AML-193 (cell line): ENCODE data around the gene RAD9B.
A peak's percentile ranks its signal among the peaks of the same experiment; 100 is the strongest.
"Not testable (repeated sequence)": the region's sequence is repeated elsewhere in the genome, so short reads cannot be mapped to it uniquely, and the experiment has no call there.

Experiments used
- DNase-seq, 2 experiments: peaks; one replicate each; lab custom pipeline; 2025; lab: John Stamatoyannopoulos, UW

RAD9B gene

GRCh38 chr12:110501752-110502738 is at the start of gene RAD9B, which contains the start of gene VPS29:
RAD9B (plus strand) TSS chr12:110502331; CDS start chr12:110502338, 7 bp downstream.
VPS29 (minus strand) TSS chr12:110502111; CDS start chr12:110502051, 60 bp downstream.
- peak; percentile 98 to 99 for DNase-seq

GRCh38 chr12:110453569-110454296 is 48.4 kb upstream of the RAD9B start:
- no peak for DNase-seq

DNA sequence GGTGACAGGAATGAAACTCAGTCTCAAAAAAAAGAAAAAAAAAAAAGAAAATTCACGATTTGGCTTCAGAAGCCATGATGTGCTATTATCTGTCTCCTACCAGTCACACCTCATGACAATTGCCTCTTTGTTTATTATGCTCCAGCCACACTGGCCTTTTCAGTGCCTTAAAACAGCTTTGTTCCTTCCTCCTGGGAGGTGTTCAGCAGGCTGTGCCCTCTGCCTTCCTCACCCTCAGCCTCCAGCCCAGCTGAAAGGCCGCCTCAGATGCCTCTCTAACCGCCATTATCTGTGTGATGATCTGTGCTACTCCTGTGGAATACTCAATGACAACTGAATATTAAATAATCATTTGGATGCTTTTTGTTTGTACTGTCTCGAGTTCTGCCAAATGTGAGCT is 43.4 kb upstream of the RAD9B start:
- no peak for DNase-seq

DNA sequence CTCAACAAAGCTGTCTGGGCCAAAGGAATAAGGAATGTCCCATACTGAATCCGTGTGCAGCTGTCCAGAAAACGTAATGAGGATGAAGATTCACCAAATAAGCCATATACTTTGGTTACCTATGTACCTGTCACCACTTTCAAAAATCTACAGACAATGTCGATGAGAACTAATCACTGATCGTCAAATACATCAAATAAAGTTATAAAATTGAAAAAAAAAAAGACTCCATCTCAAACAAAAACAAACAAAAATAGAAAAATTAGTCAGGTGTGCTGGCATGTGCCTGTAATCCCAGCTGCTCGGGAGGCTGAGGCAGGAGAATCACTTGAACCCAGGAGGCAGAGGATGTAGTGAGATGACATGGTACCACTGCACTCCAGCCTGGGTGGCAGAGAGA is 40.9 kb upstream of the RAD9B start:
- DNase-seq = not testable (repeated sequence)

DNA sequence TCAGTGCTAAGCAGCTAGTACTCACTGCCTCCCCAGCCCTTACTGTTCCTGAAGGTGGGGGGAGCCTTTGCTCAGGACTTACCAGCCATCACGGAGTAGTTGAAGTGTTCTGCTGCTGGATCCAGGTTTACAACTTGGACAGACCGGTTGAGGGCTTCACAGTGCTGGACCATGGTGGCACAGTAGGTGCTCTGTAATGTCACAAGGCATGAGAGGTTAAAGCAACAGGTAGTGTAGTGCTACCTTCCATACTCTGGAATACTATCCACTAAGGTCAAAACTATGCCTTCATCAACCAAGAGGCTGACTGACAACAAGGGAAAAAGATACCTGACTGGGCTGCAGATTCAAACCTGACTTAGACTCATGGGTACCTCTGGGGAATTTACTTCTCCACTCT is 37.1 kb upstream of the RAD9B start:
- DNase-seq = no peak

DNA sequence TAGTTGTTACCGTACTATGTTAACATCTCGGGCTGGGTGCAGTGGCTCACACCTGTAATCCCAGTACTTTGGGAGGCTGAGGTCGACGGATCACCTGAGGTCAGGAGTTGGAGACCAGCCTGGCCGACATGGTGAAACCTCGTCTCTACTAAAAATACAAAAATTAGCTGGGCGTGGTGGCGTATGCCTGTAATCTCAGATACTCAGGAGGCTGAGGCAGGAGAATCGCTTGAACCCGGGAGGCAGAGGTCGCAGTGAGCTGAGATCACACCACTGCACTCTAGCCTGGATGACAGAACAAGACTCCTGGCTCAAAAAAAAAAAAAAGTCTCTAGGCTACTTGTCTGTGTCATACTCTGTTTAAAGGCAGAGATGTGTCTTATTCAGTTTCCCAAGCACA is 36.4 kb upstream of the RAD9B start:
- not testable (repeated sequence) for DNase-seq

DNA sequence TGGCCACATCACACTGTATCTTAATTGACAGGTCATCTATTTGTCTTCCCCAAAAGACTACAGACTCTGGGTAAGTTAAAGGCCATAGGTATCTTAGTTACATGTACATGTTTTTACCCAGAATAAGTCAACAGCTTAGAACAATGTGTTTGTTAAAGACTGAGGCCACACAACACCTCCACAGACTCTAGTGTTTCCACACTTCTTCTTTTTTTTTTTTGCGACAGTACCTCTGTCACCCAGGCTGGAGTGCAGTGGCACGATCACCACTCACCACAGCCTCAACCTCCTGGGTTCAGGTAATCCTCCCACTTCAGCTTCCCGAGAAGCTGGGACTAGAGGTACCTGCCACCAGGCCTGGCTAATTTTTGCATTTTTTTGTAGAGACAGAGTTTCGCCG is 35.3 kb upstream of the RAD9B start:
- DNase-seq = peak; percentile 19 to 21

DNA sequence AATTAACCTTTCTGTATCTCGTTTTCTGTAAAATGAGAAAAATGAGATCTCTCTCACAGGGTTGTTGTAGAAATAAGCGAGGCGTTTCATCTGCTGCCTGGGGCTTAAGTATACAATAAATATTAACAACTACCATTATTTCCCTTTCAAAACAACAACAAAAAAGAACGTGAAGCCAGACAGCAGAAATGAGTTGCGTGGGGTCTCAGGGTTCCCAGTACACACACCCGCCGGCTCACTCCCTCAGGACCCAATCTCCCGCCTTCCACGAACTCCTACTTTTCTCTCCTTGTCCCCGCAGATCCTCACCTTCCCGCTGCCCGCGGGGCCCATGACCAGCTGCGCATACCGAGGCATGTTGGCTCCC is 34.3 kb upstream of the RAD9B start:
- no peak for DNase-seq

DNA sequence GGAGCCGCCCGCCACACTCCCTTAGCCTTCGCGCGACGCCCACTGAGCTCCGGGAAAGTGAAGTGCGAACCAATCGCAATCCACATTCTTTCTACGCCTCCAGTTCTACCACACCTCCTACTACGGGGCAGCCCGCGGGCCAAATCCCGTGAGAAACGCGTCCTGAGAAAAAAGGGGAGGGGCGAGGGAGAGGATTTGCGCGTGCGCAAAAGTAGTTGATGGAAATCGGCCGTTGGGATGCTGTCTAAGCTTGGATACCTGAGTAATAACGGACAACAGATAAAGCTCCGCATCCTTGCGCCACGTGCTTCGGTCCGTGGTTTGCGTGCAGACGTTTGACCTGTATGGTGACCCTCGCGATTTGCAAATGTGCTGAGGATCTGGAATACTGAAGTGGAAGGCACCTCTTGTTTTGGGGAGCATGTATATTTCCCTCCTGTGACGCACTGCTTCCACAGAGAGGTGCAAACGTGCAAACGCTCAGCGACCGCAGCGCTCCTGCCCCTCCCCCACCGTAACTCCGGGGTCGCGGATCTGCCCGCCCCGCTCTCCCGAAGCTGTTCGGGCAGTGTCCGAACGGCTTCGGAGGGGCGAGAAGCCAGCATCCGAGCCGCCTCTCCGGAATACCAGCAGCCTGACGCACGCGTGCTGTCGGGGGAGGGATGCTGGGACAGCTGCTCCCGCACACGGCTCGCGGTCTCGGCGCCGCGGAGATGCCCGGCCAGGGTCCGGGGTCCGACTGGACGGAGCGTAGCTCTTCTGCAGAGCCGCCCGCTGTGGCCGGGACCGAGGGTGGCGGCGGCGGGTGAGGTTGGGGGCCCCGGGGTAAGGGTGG is 33.7 kb upstream of the RAD9B start, which contains the start of the genes FAM216A and GPN3:
FAM216A (plus strand) TSS at position 632 of the 835 bp plus-strand sequence; CDS start at position 663, 31 bp downstream.
GPN3 (minus strand) TSS at position 44 of the 835 bp plus-strand sequence. CDS start 54 bp downstream, outside the sequence.
- peak; percentile 96 for DNase-seq

DNA sequence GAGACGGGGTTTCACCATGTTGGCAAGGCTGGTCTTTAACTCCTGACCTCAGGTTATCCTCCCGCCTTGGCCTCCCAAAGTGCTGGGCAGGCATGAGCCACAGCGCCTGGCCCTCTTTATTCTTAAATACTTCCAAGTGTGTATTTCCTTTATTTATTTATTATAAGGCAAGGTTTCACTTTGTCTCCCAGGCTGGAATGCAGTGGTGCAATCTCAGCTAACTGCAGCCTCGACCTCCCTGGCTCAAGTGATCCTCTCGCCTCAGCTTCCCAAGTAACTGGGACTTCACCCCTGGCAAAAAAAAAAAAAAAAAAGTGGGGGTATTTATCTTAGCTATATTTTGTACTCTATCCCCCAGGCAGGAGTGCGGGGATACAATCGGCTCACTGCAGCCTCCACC is 26.7 kb upstream of the RAD9B start:
- DNase-seq = no peak

GRCh38 chr12:110498984-110499706 is 3.0 kb upstream of the RAD9B start:
- DNase-seq = peak; percentile 81 to 82

DNA sequence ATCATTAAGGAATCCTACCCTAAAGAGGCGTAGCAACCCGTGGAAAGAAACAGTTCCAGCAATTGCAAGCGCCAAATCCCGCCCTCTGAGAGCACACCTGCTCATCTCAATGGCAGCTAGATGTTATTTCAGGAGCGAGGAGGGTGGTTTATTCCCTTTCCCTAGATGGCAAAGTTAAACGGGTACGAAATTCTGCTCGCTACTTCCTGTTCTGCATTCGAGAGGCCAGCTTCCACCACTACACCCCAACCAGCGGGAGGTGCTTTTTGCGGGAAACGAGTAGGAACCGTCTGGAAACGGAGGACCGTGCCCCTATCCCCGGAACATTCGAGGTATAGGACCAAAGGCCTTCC is 756 bp upstream of the RAD9B start:
- peak; percentile 57 to 59 for DNase-seq

DNA sequence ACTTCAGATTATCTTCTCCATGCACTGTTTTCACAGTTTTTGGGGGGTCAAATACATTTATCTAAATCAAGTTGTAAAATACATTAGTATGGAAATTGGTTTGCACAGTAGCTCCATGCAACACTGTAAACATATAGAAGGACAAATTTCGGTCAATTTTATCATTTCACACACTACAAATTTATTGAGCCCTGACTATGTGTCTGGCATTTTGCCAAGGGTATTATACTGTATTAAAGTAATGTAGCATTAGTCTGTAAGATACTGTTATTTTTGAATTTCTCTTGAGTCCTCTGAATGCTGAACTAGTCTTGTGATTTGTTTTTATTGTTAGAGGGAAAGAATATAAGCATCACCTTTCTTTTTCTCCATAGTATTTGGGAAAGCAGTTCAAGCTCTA is 1.3 kb downstream of the RAD9B start:
- no peak for DNase-seq

GRCh38 chr12:110505332-110505731 is 3.2 kb downstream of the RAD9B start:
- no peak for DNase-seq

DNA sequence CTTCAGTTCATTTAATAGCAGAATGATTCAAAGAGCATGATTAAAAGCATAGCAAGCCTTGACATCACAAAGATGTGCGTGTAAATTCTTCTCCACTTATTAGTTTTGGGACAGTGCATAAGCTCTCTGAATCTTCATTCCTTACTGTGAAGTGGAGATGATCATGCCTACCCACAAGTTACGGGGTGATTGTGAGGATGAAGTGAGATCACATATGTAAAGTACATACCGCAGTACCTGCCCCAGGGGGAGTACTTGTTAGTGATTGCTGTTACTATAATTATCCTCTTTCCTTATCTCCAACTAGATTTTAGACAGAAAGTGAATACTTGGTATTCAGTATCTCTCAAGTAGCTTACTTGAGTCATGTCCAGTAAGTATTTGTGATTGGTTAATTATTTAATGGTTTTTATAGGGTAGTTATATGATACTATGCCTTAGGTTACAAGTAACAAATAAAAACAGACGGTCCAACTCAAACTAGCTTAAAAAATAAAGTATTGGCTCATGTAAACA is 6.0 kb downstream of the RAD9B start:
- DNase-seq = no peak

GRCh38 chr12:110513842-110514241 is 11.7 kb downstream of the RAD9B start:
- no peak for DNase-seq

DNA sequence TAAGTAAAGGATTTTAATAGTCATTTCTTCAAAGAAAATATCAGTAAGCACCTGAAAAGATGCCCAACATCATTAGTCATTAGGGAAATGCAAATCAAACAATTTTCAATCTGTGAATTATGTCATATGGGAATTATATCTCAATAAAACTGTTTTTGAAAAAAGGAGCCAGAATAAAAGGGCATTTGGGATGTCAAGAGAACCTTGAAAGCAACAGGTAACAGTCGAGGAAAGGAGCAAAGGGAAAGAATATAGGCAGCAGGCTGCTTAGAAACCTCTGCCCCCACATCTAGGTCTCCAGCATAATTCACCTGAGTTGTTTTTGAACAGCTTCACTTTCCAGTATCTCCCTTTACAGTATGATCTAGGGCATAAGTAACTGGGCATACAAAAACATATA is 12.2 kb downstream of the RAD9B start:
- no peak for DNase-seq

DNA sequence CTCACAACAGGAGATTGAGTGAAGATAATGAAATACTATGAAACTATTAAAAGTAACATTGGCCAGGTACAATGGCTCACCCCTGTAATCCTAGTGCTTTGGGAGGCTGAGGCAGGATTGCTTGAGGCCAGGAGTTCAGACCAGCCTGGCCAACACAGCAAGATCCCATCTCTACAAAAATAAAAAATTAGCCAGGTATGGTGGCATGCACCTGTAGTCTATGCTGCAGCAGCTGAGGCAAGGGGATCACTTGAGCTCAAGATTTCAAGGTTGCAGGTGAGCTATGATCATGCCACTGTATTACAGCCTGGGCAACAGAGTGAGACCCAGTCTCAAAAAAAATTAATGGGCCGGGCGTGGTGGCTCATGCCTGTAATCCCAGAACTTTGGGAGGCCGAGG is 14.9 kb downstream of the RAD9B start:
- no peak for DNase-seq

GRCh38 chr12:110518014-110518413 is 15.9 kb downstream of the RAD9B start:
- not testable (repeated sequence) for DNase-seq

- DNase-seq = not testable (repeated sequence)
Measured at GRCh38 chr12:110520876-110521712, 19.0 kb downstream of the RAD9B start.
